Neural cell (in vitro differentiated cells): ENCODE data around the gene SDCCAG8. TPM values are rescaled to one million over a fixed set of nuclear protein-coding genes. Genes with fewer than 3 reads are reported as not detected.
A peak's percentile ranks its signal among the peaks of the same experiment; 100 is the strongest.

Experiments
- H2AFZ ChIP-seq: fragments of 200-600, 300-800 bp; sonication (generic), shearing (Covaris generic); 2 replicates; pipeline ENCODE4 v1.6.0; 2014; ENCODE audit warnings: low read depth, mild to moderate bottlenecking, antibody characterized with exemption, low read length, moderate library complexity
- H3F3A ChIP-seq: fragments of 200-600 bp; shearing (Covaris generic); 2 replicates; pipeline ENCODE4 v1.6.1; 2016; ENCODE audit warnings: mild to moderate bottlenecking, moderate library complexity, mixed read lengths, antibody characterized with exemption, low read length; ENCODE audit not compliant: insufficient read depth, poor library complexity, severe bottlenecking
- H3K27ac ChIP-seq: fragments of 200-600, 300-800 bp; sonication (generic), shearing (Covaris generic); 2 replicates; pipeline ENCODE4 v1.5.1; 2014; ENCODE audit warnings: mild to moderate bottlenecking, low read length, moderate library complexity
- H3K27me3 ChIP-seq: fragments of 300-800, 200-600 bp; sonication (generic), shearing (Covaris generic); 2 replicates; pipeline ENCODE4 v1.6.0; 2014; ENCODE audit warnings: mild to moderate bottlenecking, low read depth, low read length, moderate library complexity; ENCODE audit not compliant: insufficient read depth
- H3K36me3 ChIP-seq: fragments of 300-800, 200-600 bp; sonication (generic), shearing (Covaris generic); 2 replicates; pipeline ENCODE4 v1.5.1; 2014; ENCODE audit warnings: mild to moderate bottlenecking, antibody characterized with exemption, low read length, moderate library complexity; ENCODE audit not compliant: insufficient read depth
- H3K4me2 ChIP-seq: fragments of 300-800, 200-600 bp; sonication (generic), shearing (Covaris generic); 2 replicates; pipeline ENCODE4 v1.6.0; 2014; ENCODE audit warnings: mild to moderate bottlenecking, low read length
- H3K4me3 ChIP-seq: fragments of 300-800, 200-600 bp; sonication (generic), shearing (Covaris generic); 2 replicates; pipeline ENCODE4 v1.5.1; 2014; ENCODE audit warnings: mild to moderate bottlenecking, low read length, moderate library complexity
- H3K79me2 ChIP-seq: fragments of 200-600 bp; shearing (Covaris generic); replicated peaks from 2 replicates; pipeline ENCODE4 v1.6.0; 2014; ENCODE audit warnings: mild to moderate bottlenecking, low read length, moderate library complexity; ENCODE audit not compliant: insufficient read depth
- H3K9ac ChIP-seq: fragments of 300-800, 200-600 bp; sonication (generic), shearing (Covaris generic); 2 replicates; pipeline ENCODE4 v1.6.1; 2016; ENCODE audit warnings: mild to moderate bottlenecking, low read length, mixed read lengths
- H3K9me2 ChIP-seq: fragments of 200-600 bp; shearing (Covaris generic); 2 replicates; pipeline ENCODE4 v1.6.1; 2016; ENCODE audit warnings: mild to moderate bottlenecking, low read length, mixed read lengths; ENCODE audit not compliant: insufficient read depth
- H3K9me3 ChIP-seq: fragments of 200-600, 300-800 bp; sonication (generic), shearing (Covaris generic); 2 replicates; pipeline ENCODE4 v1.6.1; 2016; ENCODE audit warnings: mild to moderate bottlenecking, mixed run types, low read length, moderate library complexity, mixed read lengths
- H4K20me1 ChIP-seq: fragments of 200-600 bp; shearing (Covaris generic); 2 replicates; pipeline ENCODE4 v1.6.1; 2016; ENCODE audit warnings: mild to moderate bottlenecking, mixed run types; ENCODE audit not compliant: insufficient read depth
- EP300 ChIP-seq: fragments of 450-650 bp; conservative IDR thresholded peaks from 2 replicates; pipeline ENCODE4 v1.6.1; 2014; ENCODE audit warnings: antibody characterized with exemption, mild to moderate bottlenecking, moderate library complexity; ENCODE audit not compliant: poor library complexity, severe bottlenecking
- EZH2 ChIP-seq: fragments of 200-600, 300-800 bp; shearing (Covaris generic), sonication (generic); IDR thresholded peaks from 2 replicates; pipeline ENCODE4 v1.6.1; 2014; ENCODE audit warnings: antibody characterized with exemption, low read length, borderline replicate concordance, mild to moderate bottlenecking; ENCODE audit not compliant: insufficient read depth, poor library complexity, severe bottlenecking
- MXI1 ChIP-seq: fragments of 450-650 bp; conservative IDR thresholded peaks from 2 replicates; pipeline ENCODE4 v1.6.1; 2014; ENCODE audit warnings: antibody characterized with exemption, mild to moderate bottlenecking; ENCODE audit not compliant: poor library complexity, severe bottlenecking
- POLR2AphosphoS5 ChIP-seq: IDR thresholded peaks from 2 replicates; pipeline ENCODE4 v1.6.1; 2012
- RAD21 ChIP-seq: fragments of 450-650 bp; conservative IDR thresholded peaks from 2 replicates; pipeline ENCODE4 v1.6.1; 2014; ENCODE audit warnings: antibody characterized with exemption, mild to moderate bottlenecking, moderate library complexity
- SMC3 ChIP-seq: fragments of 450-650 bp; conservative IDR thresholded peaks from 2 replicates; pipeline ENCODE4 v1.6.1; 2014; ENCODE audit warnings: antibody characterized with exemption, mild to moderate bottlenecking, moderate library complexity; ENCODE audit not compliant: poor library complexity
- TAF1 ChIP-seq: IDR thresholded peaks from 2 replicates; pipeline ENCODE4 v1.6.1; 2012; ENCODE audit warnings: low read depth
- polyA plus RNA-seq: library from polyadenylated mRNA; depleted of rRNA; stranded (reverse); fragments of >200 nt; gene quantifications from 2 replicates; pipeline ENCODE4 v1.2.3, GENCODE V29; 2014
- TF ChIP-seq, protein P1 (sequence below): fragments of 450-650 bp; IDR thresholded peaks from 2 replicates; pipeline ENCODE4 v1.5.1; 2014; ENCODE audit warnings: antibody characterized with exemption, mild to moderate bottlenecking, moderate library complexity; ENCODE audit not compliant: poor library complexity, severe bottlenecking
- TF ChIP-seq, protein P2 (sequence below): IDR thresholded peaks from 2 replicates; pipeline ENCODE4 v1.6.1; 2012; ENCODE audit warnings: borderline replicate concordance

Gene SDCCAG8
- polyA plus RNA-seq, 1 donor from 2014 or later: 32.2 TPM

DNA sequence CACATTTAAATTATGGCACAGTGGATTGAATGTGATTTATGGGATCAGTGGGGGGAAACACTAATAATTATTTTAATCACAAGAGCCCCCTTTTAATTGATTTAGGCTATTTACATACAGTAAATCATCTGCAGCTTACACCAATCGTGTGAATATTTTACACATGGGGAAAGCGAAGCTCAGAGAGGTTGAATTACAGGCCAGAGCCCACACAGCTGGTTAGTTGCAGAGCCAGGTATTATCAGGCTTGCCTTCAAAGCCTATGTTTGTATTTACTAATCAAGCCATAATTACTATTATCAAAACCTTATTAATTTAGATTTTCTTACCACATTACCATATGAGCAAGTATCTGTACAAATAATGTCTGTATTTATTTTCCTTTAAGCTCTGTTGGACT is 749 bp downstream of the SDCCAG8 start:
- peak overlapping the region; percentile 54 for H3K4me2 ChIP-seq
- no peaks in the 10 kb centered on the region for H3K9me2 ChIP-seq
- peaks cover 8% of the 10 kb centered on the region for H3F3A ChIP-seq
- H3K9me3 ChIP-seq: no peaks in the 10 kb centered on the region
- H4K20me1 ChIP-seq: peaks cover 18% of the 10 kb centered on the region
- peak overlapping the region; percentile 83 for H3K4me3 ChIP-seq
- H3K27ac ChIP-seq: peak overlapping the region; percentile 94
- H3K79me2 ChIP-seq: peaks cover 52% of the 10 kb centered on the region
- H3K36me3 ChIP-seq: no peaks in the 10 kb centered on the region
- peak overlapping the region; percentile 86 for H2AFZ ChIP-seq
- H3K27me3 ChIP-seq: no peaks in the 10 kb centered on the region
- TF ChIP-seq, protein P1, sequence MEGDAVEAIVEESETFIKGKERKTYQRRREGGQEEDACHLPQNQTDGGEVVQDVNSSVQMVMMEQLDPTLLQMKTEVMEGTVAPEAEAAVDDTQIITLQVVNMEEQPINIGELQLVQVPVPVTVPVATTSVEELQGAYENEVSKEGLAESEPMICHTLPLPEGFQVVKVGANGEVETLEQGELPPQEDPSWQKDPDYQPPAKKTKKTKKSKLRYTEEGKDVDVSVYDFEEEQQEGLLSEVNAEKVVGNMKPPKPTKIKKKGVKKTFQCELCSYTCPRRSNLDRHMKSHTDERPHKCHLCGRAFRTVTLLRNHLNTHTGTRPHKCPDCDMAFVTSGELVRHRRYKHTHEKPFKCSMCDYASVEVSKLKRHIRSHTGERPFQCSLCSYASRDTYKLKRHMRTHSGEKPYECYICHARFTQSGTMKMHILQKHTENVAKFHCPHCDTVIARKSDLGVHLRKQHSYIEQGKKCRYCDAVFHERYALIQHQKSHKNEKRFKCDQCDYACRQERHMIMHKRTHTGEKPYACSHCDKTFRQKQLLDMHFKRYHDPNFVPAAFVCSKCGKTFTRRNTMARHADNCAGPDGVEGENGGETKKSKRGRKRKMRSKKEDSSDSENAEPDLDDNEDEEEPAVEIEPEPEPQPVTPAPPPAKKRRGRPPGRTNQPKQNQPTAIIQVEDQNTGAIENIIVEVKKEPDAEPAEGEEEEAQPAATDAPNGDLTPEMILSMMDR: no peak
- TF ChIP-seq, protein P2, sequence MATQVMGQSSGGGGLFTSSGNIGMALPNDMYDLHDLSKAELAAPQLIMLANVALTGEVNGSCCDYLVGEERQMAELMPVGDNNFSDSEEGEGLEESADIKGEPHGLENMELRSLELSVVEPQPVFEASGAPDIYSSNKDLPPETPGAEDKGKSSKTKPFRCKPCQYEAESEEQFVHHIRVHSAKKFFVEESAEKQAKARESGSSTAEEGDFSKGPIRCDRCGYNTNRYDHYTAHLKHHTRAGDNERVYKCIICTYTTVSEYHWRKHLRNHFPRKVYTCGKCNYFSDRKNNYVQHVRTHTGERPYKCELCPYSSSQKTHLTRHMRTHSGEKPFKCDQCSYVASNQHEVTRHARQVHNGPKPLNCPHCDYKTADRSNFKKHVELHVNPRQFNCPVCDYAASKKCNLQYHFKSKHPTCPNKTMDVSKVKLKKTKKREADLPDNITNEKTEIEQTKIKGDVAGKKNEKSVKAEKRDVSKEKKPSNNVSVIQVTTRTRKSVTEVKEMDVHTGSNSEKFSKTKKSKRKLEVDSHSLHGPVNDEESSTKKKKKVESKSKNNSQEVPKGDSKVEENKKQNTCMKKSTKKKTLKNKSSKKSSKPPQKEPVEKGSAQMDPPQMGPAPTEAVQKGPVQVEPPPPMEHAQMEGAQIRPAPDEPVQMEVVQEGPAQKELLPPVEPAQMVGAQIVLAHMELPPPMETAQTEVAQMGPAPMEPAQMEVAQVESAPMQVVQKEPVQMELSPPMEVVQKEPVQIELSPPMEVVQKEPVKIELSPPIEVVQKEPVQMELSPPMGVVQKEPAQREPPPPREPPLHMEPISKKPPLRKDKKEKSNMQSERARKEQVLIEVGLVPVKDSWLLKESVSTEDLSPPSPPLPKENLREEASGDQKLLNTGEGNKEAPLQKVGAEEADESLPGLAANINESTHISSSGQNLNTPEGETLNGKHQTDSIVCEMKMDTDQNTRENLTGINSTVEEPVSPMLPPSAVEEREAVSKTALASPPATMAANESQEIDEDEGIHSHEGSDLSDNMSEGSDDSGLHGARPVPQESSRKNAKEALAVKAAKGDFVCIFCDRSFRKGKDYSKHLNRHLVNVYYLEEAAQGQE: no peak
- TF ChIP-seq RAD21 (no peak), POLR2AphosphoS5 (no peak), MXI1 (no peak), TAF1 (no peak), EP300 (no peak), EZH2 (no peak), SMC3 (no peak)
- H3K9ac ChIP-seq: peak overlapping the region; percentile 98

DNA sequence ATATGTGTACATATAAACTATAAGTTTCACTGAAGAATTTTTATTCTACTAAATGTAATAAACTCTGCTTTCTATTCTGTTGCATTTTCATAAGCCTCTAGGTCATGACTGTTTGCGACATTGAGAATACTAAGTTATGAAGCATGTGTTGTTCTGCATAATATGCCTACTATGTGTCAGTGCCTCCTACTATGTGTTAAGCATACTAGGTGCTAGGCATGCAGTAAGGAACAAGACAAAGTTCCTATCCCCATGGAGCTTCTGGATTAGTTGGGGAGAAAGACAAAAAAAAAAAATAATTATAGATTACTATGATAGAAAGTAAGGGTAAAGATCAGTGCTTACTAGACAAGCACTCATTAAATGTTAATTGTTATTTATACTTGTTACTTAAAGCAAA is 1.3 kb downstream of the SDCCAG8 start:
- H4K20me1 ChIP-seq: peaks cover 13% of the 10 kb centered on the region
- H3K36me3 ChIP-seq: no peaks in the 10 kb centered on the region
- peak overlapping the region; percentile 83 for H3K4me3 ChIP-seq
- no peak overlapping the region for H3K27ac ChIP-seq
- H3K79me2 ChIP-seq: peaks cover 46% of the 10 kb centered on the region
- H3K9ac ChIP-seq: no peak overlapping the region
- no peaks in the 10 kb centered on the region for H3K27me3 ChIP-seq
- no peaks in the 10 kb centered on the region for H3K9me3 ChIP-seq
- peaks cover 8% of the 10 kb centered on the region for H3F3A ChIP-seq
- H3K4me2 ChIP-seq: peak overlapping the region; percentile 54
- H2AFZ ChIP-seq: no peak overlapping the region
- no peaks in the 10 kb centered on the region for H3K9me2 ChIP-seq
- no peak for TF ChIP-seq TAF1
- no peak for TF ChIP-seq EZH2

DNA sequence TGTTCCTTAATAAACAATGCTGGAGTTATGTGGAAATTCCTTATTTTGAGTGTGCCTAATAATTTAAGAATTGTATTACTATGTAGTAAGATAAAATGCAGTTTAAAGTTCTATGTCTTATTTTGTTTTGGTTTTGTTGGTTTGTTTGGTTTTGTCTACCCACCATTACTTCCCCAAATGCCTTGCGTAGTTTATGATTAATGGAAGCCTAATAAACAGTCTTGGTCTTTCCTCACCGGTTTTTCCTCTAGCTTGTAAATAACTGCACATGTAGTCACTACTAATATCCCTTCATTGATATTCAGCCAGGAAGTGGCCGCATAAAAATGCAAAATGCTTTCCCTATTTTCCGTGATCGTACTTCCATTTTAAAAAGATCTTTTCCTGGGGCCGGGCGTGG is 2.9 kb downstream of the SDCCAG8 start:
- no peak overlapping the region for H3K4me3 ChIP-seq

More for the DNA sequence above, 2.9 kb downstream of the SDCCAG8 start:
- H3K36me3 ChIP-seq: no peaks in the 10 kb centered on the region
- no peak overlapping the region for H2AFZ ChIP-seq
- H3F3A ChIP-seq: no peaks in the 10 kb centered on the region
- H3K79me2 ChIP-seq: peaks cover 30% of the 10 kb centered on the region
- H3K9ac ChIP-seq: no peak overlapping the region
- H3K9me3 ChIP-seq: no peaks in the 10 kb centered on the region
- H3K9me2 ChIP-seq: no peaks in the 10 kb centered on the region
- no peak overlapping the region for H3K27ac ChIP-seq
- no peaks in the 10 kb centered on the region for H3K27me3 ChIP-seq
- no peak overlapping the region for H3K4me2 ChIP-seq
- no peaks in the 10 kb centered on the region for H4K20me1 ChIP-seq
- TF ChIP-seq RAD21: no peak
